ENCODE measurements around the gene BCKDK. TPM values are rescaled to one million over a fixed set of nuclear protein-coding genes. Genes with fewer than 3 reads are reported as not detected.
"Not testable (repeated sequence)": the region's sequence is repeated elsewhere in the genome, so short reads cannot be mapped to it uniquely, and the experiment has no call there.

The BCKDK gene
- total RNA-seq, 1 donor = 39.5 TPM

DNA sequence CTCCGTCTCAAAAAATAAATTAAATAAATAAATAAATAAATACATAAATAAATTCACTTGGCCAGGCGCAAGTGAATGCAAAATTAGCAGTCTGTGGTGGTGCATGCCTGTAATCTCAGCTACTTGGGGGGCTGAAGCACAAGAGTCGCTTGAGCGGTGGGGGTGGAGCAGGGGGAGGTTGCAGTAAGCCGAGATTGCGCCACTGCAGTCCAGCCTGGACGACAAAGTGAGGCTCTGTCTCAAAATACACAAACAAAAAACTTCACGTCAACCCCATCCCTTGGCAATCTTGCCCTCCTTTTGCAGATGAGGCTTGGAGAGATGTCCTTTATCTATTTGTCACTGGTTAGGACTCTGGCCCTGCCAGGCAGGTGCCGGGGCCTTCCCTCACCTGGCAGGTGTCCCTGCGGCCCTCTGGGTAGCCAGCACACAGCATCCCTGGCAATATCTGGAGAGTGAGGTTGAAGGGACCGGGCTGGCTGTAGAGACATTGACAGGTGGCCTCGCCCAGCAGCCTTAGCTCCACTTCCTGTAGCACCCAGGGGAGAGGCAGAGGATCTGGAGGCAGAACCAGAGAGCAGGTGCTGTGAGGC, 37.3 kb downstream of the BCKDK start:
- no peak overlapping the region for H3K4me3 ChIP-seq (ENCODE audit: low read depth, low read length)
- TF ChIP-seq, protein P1, sequence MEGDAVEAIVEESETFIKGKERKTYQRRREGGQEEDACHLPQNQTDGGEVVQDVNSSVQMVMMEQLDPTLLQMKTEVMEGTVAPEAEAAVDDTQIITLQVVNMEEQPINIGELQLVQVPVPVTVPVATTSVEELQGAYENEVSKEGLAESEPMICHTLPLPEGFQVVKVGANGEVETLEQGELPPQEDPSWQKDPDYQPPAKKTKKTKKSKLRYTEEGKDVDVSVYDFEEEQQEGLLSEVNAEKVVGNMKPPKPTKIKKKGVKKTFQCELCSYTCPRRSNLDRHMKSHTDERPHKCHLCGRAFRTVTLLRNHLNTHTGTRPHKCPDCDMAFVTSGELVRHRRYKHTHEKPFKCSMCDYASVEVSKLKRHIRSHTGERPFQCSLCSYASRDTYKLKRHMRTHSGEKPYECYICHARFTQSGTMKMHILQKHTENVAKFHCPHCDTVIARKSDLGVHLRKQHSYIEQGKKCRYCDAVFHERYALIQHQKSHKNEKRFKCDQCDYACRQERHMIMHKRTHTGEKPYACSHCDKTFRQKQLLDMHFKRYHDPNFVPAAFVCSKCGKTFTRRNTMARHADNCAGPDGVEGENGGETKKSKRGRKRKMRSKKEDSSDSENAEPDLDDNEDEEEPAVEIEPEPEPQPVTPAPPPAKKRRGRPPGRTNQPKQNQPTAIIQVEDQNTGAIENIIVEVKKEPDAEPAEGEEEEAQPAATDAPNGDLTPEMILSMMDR (IDR thresholded peaks at IDR 0.05; ENCODE audit: insufficient read depth, low read length) = no peak
- no peak for DNase-seq (ENCODE audit: low read depth)

- no peak overlapping the region for H3K4me3 ChIP-seq (ENCODE audit: low read depth, low read length)
- TF ChIP-seq, protein P1 (IDR thresholded peaks at IDR 0.05; ENCODE audit: insufficient read depth, low read length) = no peak
- no peak for DNase-seq (ENCODE audit: low read depth)
Observed at GRCh38 chr16:31147574-31147973, 39.4 kb downstream of the BCKDK start.

DNA sequence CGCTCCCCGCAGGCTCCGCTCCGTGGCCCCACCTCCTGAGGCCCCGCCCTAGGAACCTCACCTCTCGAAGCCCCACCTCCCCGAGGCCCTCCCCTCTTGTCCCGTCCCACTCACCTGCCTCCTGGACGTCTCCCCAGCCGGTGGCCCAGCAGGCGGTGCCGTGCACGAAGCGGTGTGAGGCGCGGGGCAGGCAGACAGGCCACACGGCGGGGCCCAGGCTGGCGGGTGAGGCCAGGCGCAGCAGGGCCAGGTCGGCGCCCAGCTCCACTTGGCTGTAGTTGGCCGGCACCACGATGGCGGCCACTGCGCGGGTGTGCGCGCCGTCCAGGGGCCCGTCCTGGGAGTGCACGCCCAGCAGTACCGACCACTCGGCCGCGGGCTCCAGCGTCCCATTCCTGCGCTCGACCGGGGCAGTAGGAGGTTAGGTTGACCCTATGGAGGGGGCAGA, 40.1 kb downstream of the BCKDK start:
- H3K4me3 ChIP-seq (ENCODE audit: low read depth, low read length) = no peak overlapping the region
- TF ChIP-seq, protein P1 (IDR thresholded peaks at IDR 0.05; ENCODE audit: insufficient read depth, low read length) = no peak
- no peak for DNase-seq (ENCODE audit: low read depth)

- TF ChIP-seq, protein P1 (IDR thresholded peaks at IDR 0.05; ENCODE audit: insufficient read depth, low read length) = no peak
- no peak overlapping the region for H3K4me3 ChIP-seq (ENCODE audit: low read depth, low read length)
- DNase-seq (ENCODE audit: low read depth) = no peak
Observed at GRCh38 chr16:31148896-31149295, 40.7 kb downstream of the BCKDK start.

DNA sequence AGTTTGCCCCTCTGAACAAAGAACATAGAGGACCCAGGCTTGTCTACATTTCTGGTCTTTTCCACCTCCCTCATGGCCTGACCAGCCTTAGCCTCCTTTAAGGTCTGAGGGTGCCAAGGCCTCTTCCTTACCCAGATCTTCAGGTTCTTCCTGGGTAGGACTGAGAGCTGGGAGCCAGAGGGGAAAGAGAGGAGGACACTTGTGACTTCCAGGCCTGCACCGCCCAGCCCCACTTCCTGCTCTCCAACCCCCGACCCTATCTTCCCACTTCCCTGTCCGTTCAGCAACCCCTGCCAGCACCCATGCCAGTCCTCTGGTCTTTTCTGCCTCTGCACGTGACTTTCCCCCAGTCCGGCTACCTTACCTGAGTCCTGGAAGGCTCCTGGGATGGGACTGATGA, 41.1 kb downstream of the BCKDK start:
- H3K4me3 ChIP-seq (ENCODE audit: low read depth, low read length) = no peak overlapping the region
- TF ChIP-seq, protein P1 (IDR thresholded peaks at IDR 0.05; ENCODE audit: insufficient read depth, low read length) = no peak
- DNase-seq (ENCODE audit: low read depth) = no peak

- TF ChIP-seq, protein P1 (IDR thresholded peaks at IDR 0.05; ENCODE audit: insufficient read depth, low read length) = no peak
- H3K4me3 ChIP-seq (ENCODE audit: low read depth, low read length) = no peak within 1 kb of the TSS
- DNase-seq (ENCODE audit: low read depth) = no peak
Observed at GRCh38 chr16:31149894-31150890, 42.0 kb downstream of the BCKDK start, which contains the start of gene PRSS36. TSS of gene PRSS36 (minus strand) at chr16:31150066. CDS start at chr16:31150035, 31 bp downstream.

- H3K4me3 ChIP-seq (ENCODE audit: low read depth, low read length); DNase-seq (ENCODE audit: low read depth): not testable (repeated sequence)
Observed at GRCh38 chr16:31150976-31151375, 42.8 kb downstream of the BCKDK start.

Data from fibroblast of the aortic adventitia (primary cell).